Common myeloid progenitor, CD34-positive (primary cell): ENCODE results near the gene TMEM125.

Source experiments
- CTCF ChIA-PET: fragments of 350-600 bp; sonication (Branson Sonifier 250); formaldehyde crosslinking; loops from one replicate; lab custom pipeline; 2021; ENCODE audit warnings: antibody characterized with exemption; lab: Charles Lee
- POLR2A ChIA-PET: fragments of 350-600 bp; sonication (Branson Sonifier 250); formaldehyde crosslinking; loops from one replicate; lab custom pipeline; 2021; ENCODE audit warnings: antibody characterized with exemption; lab: Charles Lee
- DNase-seq, 3 donors: peaks; one replicate each; pipeline versions ENCODE4 v3.0.0 to v3.0.0-alpha.2; 2013
- H3K27ac ChIP-seq, 2 experiments: 1 replicate in 1 of 2; 2 replicates in 1 of 2; pipeline ENCODE4 v1.7.0; 2013; ENCODE audit warnings: inconsistent platforms in 2 of 2, low read length in 2 of 2, mild to moderate bottlenecking in 2 of 2, low read depth in 1 of 2, moderate library complexity in 1 of 2; ENCODE audit not compliant: severe bottlenecking in 2 of 2, insufficient read depth in 1 of 2, poor library complexity in 1 of 2
- H3K27me3 ChIP-seq, 5 experiments: replicated peaks in 2 of 5; 1 replicate in 3 of 5; 2 replicates in 2 of 5; pipeline versions ENCODE4 v1.6.1 to v1.7.0; 2013; ENCODE audit warnings: low read length in 4 of 5, mild to moderate bottlenecking in 2 of 5, moderate library complexity in 2 of 5, inconsistent platforms in 1 of 5; ENCODE audit not compliant: insufficient read depth in 5 of 5, control insufficient read depth in 4 of 5
- H3K36me3 ChIP-seq, 4 experiments: 1 replicate in 2 of 4; 2 replicates in 2 of 4; pipeline versions ENCODE4 v1.6.1 to v1.7.0; 2013; ENCODE audit warnings: low read length in 3 of 4, control low read depth in 1 of 4, mild to moderate bottlenecking in 1 of 4; ENCODE audit not compliant: control insufficient read depth in 4 of 4, insufficient read depth in 4 of 4
- H3K4me1 ChIP-seq, 4 experiments: 1 replicate in 3 of 4; 2 replicates in 1 of 4; pipeline versions ENCODE4 v1.6.1 to v1.7.1; 2013; ENCODE audit warnings: low read length in 3 of 4, mild to moderate bottlenecking in 3 of 4, control low read depth in 1 of 4, inconsistent platforms in 1 of 4, moderate library complexity in 1 of 4; ENCODE audit not compliant: control insufficient read depth in 4 of 4, insufficient read depth in 4 of 4; ENCODE audit errors: control extremely low read depth in 1 of 4
- H3K4me3 ChIP-seq, 7 experiments: 1 replicate in 4 of 7; 2 replicates in 3 of 7; pipeline versions ENCODE4 v1.5.1 to v1.7.0; 2013; ENCODE audit warnings: mild to moderate bottlenecking in 7 of 7, low read length in 6 of 7, moderate library complexity in 6 of 7, inconsistent platforms in 2 of 7, low read depth in 2 of 7, control low read depth in 1 of 7; ENCODE audit not compliant: insufficient read depth in 4 of 7, control insufficient read depth in 1 of 7; ENCODE audit errors: extremely low read depth in 1 of 7
- H3K9me3 ChIP-seq, 5 experiments: 1 replicate in 4 of 5; 2 replicates in 1 of 5; pipeline versions ENCODE4 v1.6.1 to v1.7.1; 2013; ENCODE audit warnings: low read length in 4 of 5, mild to moderate bottlenecking in 2 of 5, inconsistent platforms in 1 of 5, low read depth in 1 of 5, moderate library complexity in 1 of 5; ENCODE audit not compliant: control insufficient read depth in 4 of 5, insufficient read depth in 2 of 5; ENCODE audit errors: control extremely low read depth in 1 of 5
- WGBS: methylation state at CpG from one replicate; pipeline ENCODE4 v1.1.5; 2013; ENCODE audit not compliant: insufficient coverage; 5-methylcytosine and 5-hydroxymethylcytosine counted together

The TMEM125 gene

GRCh38 chr1:43321331-43321891, 51.6 kb downstream of the TMEM125 start:
- H3K27me3 ChIP-seq, result no peaks in the 10 kb centered on the region
- CTCF ChIA-PET, result interaction anchor here (1.0 to 1.1 kb wide), 3 partner anchors 8 to 36 kb away, joined by 3 to 4 read pairs (median 3); no protein-coding TSS in a partner anchor
- peaks cover 0 to 7% (median 2%) of the 10 kb centered on the region in 4 experiments for H3K4me1 ChIP-seq
- H3K4me3 ChIP-seq, result no peak overlapping the region
- no peak for DNase-seq
- peaks cover 0 to 61% (median 25%) of the 10 kb centered on the region in 4 experiments for H3K36me3 ChIP-seq
- no peak overlapping the region for H3K27ac ChIP-seq
- POLR2A ChIA-PET, result interaction anchor here (1.1 kb wide), 1 partner anchor 9 kb away, joined by 3 read pairs; no protein-coding TSS in a partner anchor
- WGBS, result 92% methylated on average over 15 of the region's 16 CpGs
- H3K9me3 ChIP-seq, result peaks cover 0 to 5% (median 2%) of the 10 kb centered on the region in 5 experiments

- CTCF ChIA-PET, result no interaction called here
- H3K4me1 ChIP-seq, result peaks cover 0 to 7% (median 2%) of the 10 kb centered on the region in 4 experiments
These were observed 52.7 kb downstream of the TMEM125 start for GRCh38 chr1:43322506-43322905.

More at GRCh38 chr1:43322506-43322905, 52.7 kb downstream of the TMEM125 start:
- Histone ChIP-seq H3K36me3 (peaks cover 0 to 50% (median 22%) of the 10 kb centered on the region in 4 experiments), H3K27ac (no peak overlapping the region), H3K27me3 (no peaks in the 10 kb centered on the region), H3K9me3 (peaks cover 0 to 6% (median 2%) of the 10 kb centered on the region in 5 experiments), H3K4me3 (no peak overlapping the region)
- DNase-seq, result no peak
- POLR2A ChIA-PET, result no interaction called here
- 100% methylated on average over 5 of the region's 5 CpGs for WGBS
